Endothelial cell of umbilical vein (primary cell): Measurements from ENCODE around the gene ZSCAN4. TPM values are rescaled to one million over a fixed set of nuclear protein-coding genes. Genes with fewer than 3 reads are reported as not detected.

Experiments used
- BruUV-seq: library from RNA; stranded (reverse); fragments of 400-500 nt; replicated peaks from 2 replicates; lab custom pipeline; 2021; lab: Mats Ljungman, UMichigan
- CTCF ChIA-PET: fragments of 300-600, 350-600 bp; sonication (Branson Sonifier 250); formaldehyde crosslinking; loops from one replicate; lab custom pipeline; 2021; ENCODE audit warnings: antibody characterized with exemption, inconsistent platforms; lab: Charles Lee
- POLR2A ChIA-PET: fragments of 300-600, 350-600 bp; sonication (Branson Sonifier 250); formaldehyde crosslinking; loops from one replicate; lab custom pipeline; 2021; ENCODE audit warnings: antibody characterized with exemption, inconsistent platforms; lab: Charles Lee
- DNase-seq: peaks from one replicate; pipeline ENCODE4 v3.0.0-alpha.2; 2011; ENCODE audit warnings: low read depth, low spot score
- FAIRE-seq: peaks from 2 replicates; lab custom pipeline; 2011; peaks lifted over from hg19 to GRCh38; lab: Jason Lieb, UNC
- H2AFZ ChIP-seq: 2 replicates; pipeline ENCODE4 v1.6.0; 2012; ENCODE audit warnings: low read depth, low read length, control low read depth, inconsistent platforms
- H3K27ac ChIP-seq: 2 replicates; pipeline ENCODE4 v1.5.1; 2011; ENCODE audit warnings: low read depth, mild to moderate bottlenecking, control low read depth, low read length, moderate library complexity; ENCODE audit not compliant: insufficient read depth
- H3K27me3 ChIP-seq, 2 experiments: 2 replicates each; pipeline versions ENCODE4 v1.6.0 to v1.6.1; 2011; ENCODE audit warnings: low read length in 2 of 2, mixed read lengths in 1 of 2; ENCODE audit not compliant: control insufficient read depth in 2 of 2, insufficient read depth in 2 of 2
- H3K36me3 ChIP-seq, 2 experiments: 2 replicates in 1 of 2; 3 replicates in 1 of 2; pipeline ENCODE4 v1.5.1; 2011; ENCODE audit warnings: low read length in 2 of 2, mild to moderate bottlenecking in 1 of 2, moderate library complexity in 1 of 2; ENCODE audit not compliant: control insufficient read depth in 2 of 2, insufficient read depth in 2 of 2; ENCODE audit errors: extremely low read depth in 1 of 2
- H3K4me1 ChIP-seq: 3 replicates; pipeline ENCODE4 v1.5.1; 2011; ENCODE audit warnings: mild to moderate bottlenecking, low read length; ENCODE audit not compliant: control insufficient read depth, insufficient read depth; ENCODE audit errors: extremely low read depth
- H3K4me2 ChIP-seq: 2 replicates; pipeline ENCODE4 v1.6.1; 2011; ENCODE audit warnings: low read length, control low read depth, mixed read lengths; ENCODE audit not compliant: insufficient read depth
- H3K4me3 ChIP-seq, 3 experiments: fragments of 200-600 bp in 1 of 3; sonication (generic), shearing (Covaris generic) in 1 of 3; replicated peaks in 1 of 3; 2 replicates each; pipeline ENCODE4 v1.5.1; 2011 to 2016; ENCODE audit warnings: control low read depth in 3 of 3, low read length in 3 of 3, mild to moderate bottlenecking in 2 of 3, inconsistent platforms in 1 of 3, low read depth in 1 of 3, moderate library complexity in 1 of 3; ENCODE audit not compliant: insufficient read depth in 1 of 3
- H3K79me2 ChIP-seq: 2 replicates; pipeline ENCODE4 v1.6.0; 2012; ENCODE audit warnings: low read length, inconsistent platforms; ENCODE audit not compliant: control insufficient read depth, insufficient read depth
- H3K9ac ChIP-seq: replicated peaks from 2 replicates; pipeline ENCODE3; 2011; ENCODE audit warnings: low read length, control low read depth; ENCODE audit not compliant: insufficient read depth; ENCODE audit errors: extremely low read depth
- H3K9me1 ChIP-seq: replicated peaks from 3 replicates; pipeline ENCODE4 v1.6.0; 2011; ENCODE audit warnings: mild to moderate bottlenecking, low read length; ENCODE audit not compliant: control insufficient read depth, insufficient read depth; ENCODE audit errors: extremely low read depth
- H3K9me3 ChIP-seq: replicated peaks from 2 replicates; pipeline ENCODE4 v1.5.1; 2012; ENCODE audit warnings: low read length, inconsistent platforms; ENCODE audit not compliant: control insufficient read depth, insufficient read depth
- H4K20me1 ChIP-seq: replicated peaks from 2 replicates; pipeline ENCODE3; 2011; ENCODE audit warnings: mild to moderate bottlenecking, low read length; ENCODE audit not compliant: control insufficient read depth, insufficient read depth; ENCODE audit errors: extremely low read depth
- EZH2 ChIP-seq: IDR thresholded peaks from 2 replicates; pipeline ENCODE4 v1.6.1; 2012; ENCODE audit warnings: borderline replicate concordance, low read depth, mild to moderate bottlenecking, moderate library complexity, low read length, inconsistent platforms; ENCODE audit not compliant: severe bottlenecking
- FOS ChIP-seq: IDR thresholded peaks from 2 replicates; pipeline ENCODE4 v1.6.1; 2011; ENCODE audit warnings: mild to moderate bottlenecking, low read length, moderate library complexity, borderline replicate concordance; ENCODE audit not compliant: insufficient read depth
- GATA2 ChIP-seq: IDR thresholded peaks from 2 replicates; pipeline ENCODE4 v1.7.0; 2011; ENCODE audit warnings: low read depth, mild to moderate bottlenecking, moderate library complexity, mixed read lengths, low read length; ENCODE audit not compliant: insufficient read length, insufficient read depth
- JUN ChIP-seq: IDR thresholded peaks from 2 replicates; pipeline ENCODE4 v1.6.1; 2011; ENCODE audit warnings: borderline replicate concordance, low read depth; ENCODE audit not compliant: insufficient read length, insufficient read depth
- MYC ChIP-seq: IDR thresholded peaks from one replicate; pipeline ENCODE4 v1.6.1; 2011; ENCODE audit warnings: mild to moderate bottlenecking, low read depth, low read length
- POLR2A ChIP-seq: IDR thresholded peaks from 2 replicates; pipeline ENCODE4 v1.6.1; 2012; ENCODE audit warnings: low read depth, mild to moderate bottlenecking, control low read depth, low read length
- POLR2AphosphoS5 ChIP-seq: IDR thresholded peaks from 2 replicates; pipeline ENCODE4 v1.6.1; 2012; ENCODE audit warnings: low read depth, mild to moderate bottlenecking, control low read depth, low read length, moderate library complexity; ENCODE audit not compliant: insufficient read depth
- dilution Hi-C: fragments of 300-500 bp; cut with MboI; formaldehyde crosslinking; loops from one replicate; pipeline ENCODE4 v1.15.0; 2019; ENCODE audit warnings: low sequenced_read_pairs; ENCODE audit not compliant: extremely low pct_ligation_motif_present
- intact Hi-C: fragments of 100-400 bp; cut with micrococcal nuclease; formaldehyde crosslinking; loops from one replicate; pipeline ENCODE4 v1.10.0; 2022
- polyA plus RNA-seq, 4 experiments: library from polyadenylated mRNA; depleted of rRNA in 3 of 4; stranded (reverse) in 3 of 4; unstranded in 1 of 4; fragments of >200 nt; gene quantifications; 2 replicates each; pipeline versions ENCODE4 v1.2.1 to v1.2.3, GENCODE V29; 2011 to 2012; ENCODE audit warnings: missing spikeins in 1 of 4
- total RNA-seq: library from RNA; stranded (reverse); gene quantifications from 2 replicates; pipeline ENCODE4 v1.2.3, GENCODE V29; 2021
- TF ChIP-seq, protein P1 (sequence below): IDR thresholded peaks from 2 replicates; pipeline ENCODE4 v1.6.1; 2011; ENCODE audit not compliant: insufficient read depth, insufficient read length
- TF ChIP-seq, protein P2 (sequence below), 2 donors: IDR thresholded peaks; 1 replicate in 1 of 2; 2 replicates in 1 of 2; pipeline ENCODE4 v1.5.1; 2011; ENCODE audit warnings: low read length in 2 of 2, mild to moderate bottlenecking in 2 of 2, moderate library complexity in 2 of 2, control low read depth in 1 of 2, inconsistent platforms in 1 of 2, low read depth in 1 of 2; ENCODE audit not compliant: insufficient read depth in 1 of 2; ENCODE audit errors: extremely low read depth in 1 of 2

ZSCAN4 gene
- total and polyA plus RNA-seq, 2 donors (not counting 3 experiments of a cell fraction or from before 2014, with no cell fraction given): not detected

DNA sequence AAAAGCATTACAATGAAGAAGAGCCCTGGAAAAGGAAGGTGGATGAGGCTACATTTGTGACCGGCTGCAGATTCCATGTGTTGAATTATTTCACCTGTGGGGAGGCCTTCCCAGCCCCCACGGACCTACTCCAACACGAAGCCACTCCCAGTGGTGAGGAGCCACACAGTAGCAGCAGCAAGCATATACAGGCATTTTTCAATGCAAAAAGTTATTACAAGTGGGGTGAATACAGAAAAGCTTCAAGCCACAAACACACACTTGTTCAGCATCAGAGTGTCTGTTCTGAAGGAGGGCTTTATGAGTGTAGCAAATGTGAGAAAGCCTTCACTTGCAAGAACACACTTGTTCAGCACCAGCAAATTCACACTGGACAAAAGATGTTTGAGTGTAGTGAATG, 18.0 kb downstream of the ZSCAN4 start:
- FAIRE-seq (no peak), DNase-seq (no peak)
- H3K9me3 ChIP-seq: peaks cover 32% of the 10 kb centered on the region
- H3K9me1 ChIP-seq: no peaks in the 10 kb centered on the region
- H3K9ac ChIP-seq: no peak overlapping the region
- intact Hi-C loops: no loop called here
- no TSS peak for BruUV-seq
- no peaks in the 10 kb centered on the region for H3K27me3 ChIP-seq
- CTCF ChIA-PET: no interaction called here
- H3K27ac ChIP-seq: no peak overlapping the region
- POLR2A ChIA-PET: no interaction called here
- no peak overlapping the region for H2AFZ ChIP-seq
- H3K36me3 ChIP-seq: peaks cover 9 to 18% of the 10 kb centered on the region in 2 experiments
- H3K4me2 ChIP-seq: no peak overlapping the region
- TF ChIP-seq EZH2 (no peak), POLR2A (no peak), GATA2 (no peak), MYC (no peak), FOS (no peak), POLR2AphosphoS5 (no peak), JUN (no peak)
- TF ChIP-seq, protein P1, sequence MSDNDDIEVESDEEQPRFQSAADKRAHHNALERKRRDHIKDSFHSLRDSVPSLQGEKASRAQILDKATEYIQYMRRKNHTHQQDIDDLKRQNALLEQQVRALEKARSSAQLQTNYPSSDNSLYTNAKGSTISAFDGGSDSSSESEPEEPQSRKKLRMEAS: no peak
- TF ChIP-seq, protein P2, sequence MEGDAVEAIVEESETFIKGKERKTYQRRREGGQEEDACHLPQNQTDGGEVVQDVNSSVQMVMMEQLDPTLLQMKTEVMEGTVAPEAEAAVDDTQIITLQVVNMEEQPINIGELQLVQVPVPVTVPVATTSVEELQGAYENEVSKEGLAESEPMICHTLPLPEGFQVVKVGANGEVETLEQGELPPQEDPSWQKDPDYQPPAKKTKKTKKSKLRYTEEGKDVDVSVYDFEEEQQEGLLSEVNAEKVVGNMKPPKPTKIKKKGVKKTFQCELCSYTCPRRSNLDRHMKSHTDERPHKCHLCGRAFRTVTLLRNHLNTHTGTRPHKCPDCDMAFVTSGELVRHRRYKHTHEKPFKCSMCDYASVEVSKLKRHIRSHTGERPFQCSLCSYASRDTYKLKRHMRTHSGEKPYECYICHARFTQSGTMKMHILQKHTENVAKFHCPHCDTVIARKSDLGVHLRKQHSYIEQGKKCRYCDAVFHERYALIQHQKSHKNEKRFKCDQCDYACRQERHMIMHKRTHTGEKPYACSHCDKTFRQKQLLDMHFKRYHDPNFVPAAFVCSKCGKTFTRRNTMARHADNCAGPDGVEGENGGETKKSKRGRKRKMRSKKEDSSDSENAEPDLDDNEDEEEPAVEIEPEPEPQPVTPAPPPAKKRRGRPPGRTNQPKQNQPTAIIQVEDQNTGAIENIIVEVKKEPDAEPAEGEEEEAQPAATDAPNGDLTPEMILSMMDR (IDR thresholded peaks at IDR 0.05; ENCODE audit: extremely low read depth in 1 of 2, insufficient read depth in 1 of 2, low read depth in 1 of 2, low read length in 2 of 2): no peak
- dilution Hi-C loops: no loop called here
- no peak overlapping the region for H3K4me3 ChIP-seq
- no peaks in the 10 kb centered on the region for H4K20me1 ChIP-seq
- H3K79me2 ChIP-seq: peaks cover 28% of the 10 kb centered on the region
- peaks cover 8% of the 10 kb centered on the region for H3K4me1 ChIP-seq
